Placental epithelial cell (primary cell): ENCODE results near the gene MTG2. TPM values are rescaled to one million over a fixed set of nuclear protein-coding genes. Genes with fewer than 3 reads are reported as not detected.

Source experiments
- total RNA-seq: library from RNA; depleted of rRNA; stranded (reverse); fragments of >200 nt; gene quantifications from 2 replicates; pipeline ENCODE4 v1.2.3, GENCODE V29; 2012

The MTG2 gene
- total RNA-seq: 20.8 and 22.6 TPM in 2 replicates

GRCh38 chr20:62182469-62183425, at the start of gene MTG2:
MTG2 (plus strand) TSS chr20:62183028; CDS start chr20:62193421, 10,393 bp downstream.

DNA sequence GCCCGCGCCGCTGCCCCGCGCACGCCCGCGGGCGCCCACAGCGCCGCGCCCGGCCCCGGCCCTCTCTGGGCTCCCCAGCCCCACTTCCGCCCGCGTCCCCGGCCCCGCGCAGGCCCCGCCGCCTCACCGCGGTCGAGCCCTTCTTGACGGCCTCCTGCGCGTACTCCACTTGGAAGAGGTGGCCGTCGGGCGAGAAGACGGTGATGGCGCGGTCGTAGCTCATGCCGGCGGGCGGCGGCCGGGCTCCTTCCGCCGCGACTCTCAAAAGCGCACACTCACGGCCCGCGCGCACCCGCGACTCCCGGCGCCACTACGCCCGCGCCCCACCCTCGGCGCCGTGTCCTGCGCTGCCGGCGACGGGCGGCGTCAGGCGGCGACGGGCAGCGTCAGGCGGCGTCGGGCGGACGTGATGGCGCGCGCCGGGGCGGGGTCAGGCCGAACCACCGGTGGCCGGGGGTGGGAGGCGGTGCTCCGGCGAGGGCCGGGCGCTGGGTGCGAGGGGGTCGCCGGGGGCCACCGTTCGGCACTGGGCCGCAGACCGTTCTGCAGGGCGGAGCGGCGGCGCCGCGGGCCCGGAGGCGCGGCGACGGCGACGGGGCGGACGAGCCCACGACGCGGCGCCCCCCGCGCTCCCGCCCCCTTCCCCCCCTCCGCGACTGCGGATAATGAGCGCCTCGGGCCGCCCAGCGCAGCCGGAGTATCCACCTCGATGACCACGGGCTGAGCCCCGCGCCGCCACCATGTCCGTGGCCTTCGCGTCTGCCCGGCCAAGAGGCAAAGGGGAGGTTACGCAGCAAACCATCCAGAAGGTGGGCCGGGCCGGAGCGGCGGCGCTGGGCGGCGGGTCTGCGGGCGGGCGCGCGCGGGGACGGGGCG, 39.5 kb upstream of the MTG2 start, which contains the start of the genes PSMA7 and SS18L1:
TSS of gene PSMA7 (minus strand) at position 314 of the 876 bp plus-strand sequence. CDS start at position 223, 91 bp downstream.
TSS of gene SS18L1 (plus strand) at position 689 of the 876 bp plus-strand sequence. CDS start at position 741, 52 bp downstream.

GRCh38 chr20:62219992-62220665, 37.3 kb downstream of the MTG2 start, which contains the start of gene HRH3:
HRH3 (minus strand) TSS chr20:62220278; CDS start chr20:62219970, 308 bp downstream.

DNA sequence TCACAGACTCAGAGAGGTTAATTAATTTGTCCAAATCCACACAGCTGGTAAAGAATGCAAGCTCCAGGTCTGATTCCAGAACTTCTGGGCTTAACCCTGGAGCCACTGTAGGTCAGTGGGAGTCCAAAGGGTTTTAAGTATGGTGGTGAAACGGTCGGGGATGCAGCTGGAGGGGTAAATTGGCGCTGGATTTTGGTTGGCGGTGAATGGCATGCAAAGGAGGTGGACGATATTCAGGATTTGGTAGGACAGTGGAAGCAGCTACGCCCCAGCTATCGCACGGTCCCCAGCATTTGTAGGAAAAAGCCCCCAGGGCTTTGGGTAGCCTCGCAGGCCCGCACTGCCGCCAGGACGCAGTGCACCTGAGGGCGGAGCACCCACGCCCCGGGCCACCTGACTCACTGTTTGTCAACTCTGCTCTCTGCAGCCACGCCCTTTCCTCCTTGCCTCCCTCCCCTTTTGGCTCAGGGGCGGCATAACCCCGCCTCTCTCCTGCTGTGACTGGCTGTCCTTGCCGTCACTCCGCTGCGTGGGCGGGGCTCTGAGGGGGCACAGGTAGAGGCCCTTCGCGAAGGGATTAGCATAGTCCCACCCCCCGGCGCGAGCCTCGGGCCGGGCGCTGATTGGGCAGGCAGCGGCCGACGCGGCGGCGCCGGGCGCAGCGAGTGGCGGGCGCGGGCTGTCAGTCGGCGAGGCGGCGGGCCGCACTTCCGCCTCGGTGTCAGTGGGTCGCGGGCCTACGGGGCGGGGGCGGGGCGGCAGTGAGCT, 55.2 kb downstream of the MTG2 start, which contains the start of gene OSBPL2:
TSS of gene OSBPL2 (plus strand) at position 721 of the 768 bp plus-strand sequence. CDS start 17,664 bp downstream, outside the sequence.

Other genes starting within 250 kb of the MTG2 start
- gene TAF4, start 117.1 kb upstream of the MTG2 start, total RNA-seq: 6.0 and 7.1 TPM in 2 replicates
- gene LSM14B, start 60.6 kb upstream of the MTG2 start, total RNA-seq: 26.3 and 31.8 TPM in 2 replicates
- 141 and 276 TPM in 2 replicates for gene PSMA7, start 39.6 kb upstream of the MTG2 start, total RNA-seq
- 11.8 and 16.5 TPM in 2 replicates for gene SS18L1, start 39.3 kb upstream of the MTG2 start, total RNA-seq
- not detected in 2 replicates for gene HRH3, start 37.2 kb downstream of the MTG2 start, total RNA-seq
- 36.9 and 37.4 TPM in 2 replicates for gene OSBPL2, start 55.5 kb downstream of the MTG2 start, total RNA-seq
- 75.8 and 144 TPM in 2 replicates for gene ADRM1, start 120.0 kb downstream of the MTG2 start, total RNA-seq
- 27.9 and 36.9 TPM in 2 replicates for gene LAMA5, start 184.3 kb downstream of the MTG2 start, total RNA-seq
- 768 and 1,032 TPM in 2 replicates for gene RPS21, start 204.1 kb downstream of the MTG2 start, total RNA-seq
- gene CABLES2, start 224.3 kb downstream of the MTG2 start, total RNA-seq: 2.4 and 3.1 TPM in 2 replicates
- gene RBBP8NL, start 244.5 kb downstream of the MTG2 start, total RNA-seq: 2.4 and 3.5 TPM in 2 replicates